ENCODE results near the gene SH3BGRL2. TPM values are rescaled to one million over a fixed set of nuclear protein-coding genes. Genes with fewer than 3 reads are reported as not detected.

SH3BGRL2 gene
- total RNA-seq, result 1.6 and 2.0 TPM in 2 replicates

DNA sequence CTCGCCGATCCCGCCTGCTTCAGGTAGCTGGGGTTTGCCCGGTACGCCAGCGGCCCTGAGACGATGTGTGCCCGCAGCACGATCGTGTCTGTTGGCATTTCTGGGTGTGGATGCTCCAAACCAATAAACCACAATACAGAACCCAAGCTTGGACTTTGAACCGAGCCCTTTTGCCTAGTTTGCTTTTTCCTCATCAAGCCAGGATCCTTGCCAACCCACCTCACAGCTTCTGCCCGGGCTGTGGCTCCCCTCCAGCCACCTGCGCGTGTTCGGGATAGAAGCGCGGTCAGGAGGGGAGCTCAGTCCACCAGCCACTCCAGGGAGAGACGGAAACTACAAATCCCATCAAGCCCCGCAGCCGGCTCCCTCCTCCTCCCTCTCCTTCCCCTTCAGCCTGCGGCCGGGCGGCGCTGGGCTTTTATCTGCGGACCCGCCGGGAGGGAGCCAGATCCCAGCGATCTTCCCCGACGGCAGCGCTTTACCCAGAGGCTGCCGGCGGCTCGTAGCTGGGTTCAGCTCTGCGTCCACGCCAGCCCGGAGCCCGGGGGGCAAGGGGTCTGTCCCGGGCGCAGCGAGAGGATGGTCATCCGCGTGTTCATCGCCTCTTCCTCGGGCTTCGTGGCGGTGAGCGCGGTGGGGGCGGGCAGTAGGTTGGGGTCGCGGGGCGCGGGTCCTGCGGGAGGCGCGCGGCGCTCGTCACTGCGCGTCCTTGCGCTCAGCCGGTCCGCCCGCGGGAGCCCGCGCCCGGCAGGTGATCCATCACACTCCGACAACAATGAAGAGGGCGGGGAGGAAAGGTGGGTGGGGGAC is at the start of gene SH3BGRL2:
Gene SH3BGRL2 (plus strand): TSS at position 447 of the 810 bp plus-strand sequence. CDS start 133 bp downstream, at position 580.

Other genes with a start within 250 kb of the SH3BGRL2 start
- gene LCA5, start 93.9 kb upstream of the SH3BGRL2 start, total RNA-seq, result 3.4 TPM in 2 replicates

Measured in cardiac atrium fibroblast (primary cell).